CD4-positive, alpha-beta T cell treated with Interleukin-4 for 4 hours (primary cell): ENCODE measurements around the gene LRRN2.
A peak's percentile ranks its signal among the peaks of the same experiment; 100 is the strongest.

Source experiments
- DNase-seq: peaks from one replicate; pipeline ENCODE4 v3.0.0-alpha.2; 2020

The LRRN2 gene

DNA sequence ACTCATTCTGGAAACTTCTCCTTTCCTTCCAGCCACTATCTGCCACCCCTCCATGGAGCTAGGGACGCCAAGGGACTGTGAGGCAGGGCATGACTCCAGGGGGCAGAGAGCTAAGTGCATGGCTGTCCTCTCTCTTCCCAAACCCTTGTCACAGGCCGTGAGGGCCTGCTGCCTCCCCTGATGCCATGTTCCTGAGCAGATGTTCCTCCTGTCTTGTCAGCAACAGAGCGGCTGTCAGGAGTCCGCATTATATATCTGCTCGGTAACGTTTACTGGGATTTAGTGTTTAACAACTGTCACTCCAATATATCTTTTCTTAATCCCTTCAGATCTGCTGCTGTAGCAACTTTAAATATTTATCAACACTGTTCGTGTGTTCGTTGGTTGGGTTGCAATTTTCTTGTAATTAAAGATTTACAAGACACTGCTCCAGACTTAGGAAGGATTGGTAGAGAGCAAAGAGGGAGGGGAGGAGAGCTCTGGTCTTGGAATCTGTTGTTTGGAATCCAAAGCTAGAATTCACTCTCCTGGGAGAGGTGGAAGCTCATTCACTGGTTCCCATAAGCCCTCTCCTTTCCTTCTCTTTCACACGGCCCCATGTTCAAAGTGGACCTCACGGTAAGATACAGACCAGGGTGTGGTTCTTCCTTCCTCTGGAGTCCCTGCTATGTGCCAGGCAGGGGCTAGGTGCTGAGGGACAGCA, 93.1 kb downstream of the LRRN2 start:
- no peak for DNase-seq

DNA sequence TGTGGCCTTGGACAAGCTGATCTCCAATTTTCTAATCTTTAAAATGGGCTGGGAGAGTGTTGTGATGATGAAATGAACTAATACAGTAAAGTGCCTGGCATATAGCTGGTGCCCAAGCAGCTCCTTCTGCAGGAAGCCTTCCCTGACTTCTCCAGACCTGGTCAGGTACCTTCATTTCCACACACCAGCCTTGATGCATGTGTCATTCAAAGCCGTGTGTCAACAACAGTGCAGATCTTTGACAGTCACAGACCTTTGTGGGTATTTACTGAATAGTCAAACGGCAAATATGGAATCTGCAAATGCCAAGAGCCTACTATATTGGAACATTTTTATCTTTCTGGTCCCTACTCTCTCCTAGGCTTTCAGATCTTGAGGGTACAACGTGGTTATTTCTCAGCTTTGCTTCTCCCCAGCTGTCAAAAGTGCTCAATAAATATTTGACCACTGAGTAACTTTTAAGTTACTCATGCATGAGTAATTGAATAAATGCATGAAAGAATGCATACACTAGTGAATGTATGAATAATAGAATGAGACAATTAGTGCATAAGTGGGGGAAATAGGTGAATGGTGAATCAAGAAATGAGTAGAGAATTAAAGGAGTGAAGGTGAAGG, 94.0 kb downstream of the LRRN2 start:
- DNase-seq: no peak

DNA sequence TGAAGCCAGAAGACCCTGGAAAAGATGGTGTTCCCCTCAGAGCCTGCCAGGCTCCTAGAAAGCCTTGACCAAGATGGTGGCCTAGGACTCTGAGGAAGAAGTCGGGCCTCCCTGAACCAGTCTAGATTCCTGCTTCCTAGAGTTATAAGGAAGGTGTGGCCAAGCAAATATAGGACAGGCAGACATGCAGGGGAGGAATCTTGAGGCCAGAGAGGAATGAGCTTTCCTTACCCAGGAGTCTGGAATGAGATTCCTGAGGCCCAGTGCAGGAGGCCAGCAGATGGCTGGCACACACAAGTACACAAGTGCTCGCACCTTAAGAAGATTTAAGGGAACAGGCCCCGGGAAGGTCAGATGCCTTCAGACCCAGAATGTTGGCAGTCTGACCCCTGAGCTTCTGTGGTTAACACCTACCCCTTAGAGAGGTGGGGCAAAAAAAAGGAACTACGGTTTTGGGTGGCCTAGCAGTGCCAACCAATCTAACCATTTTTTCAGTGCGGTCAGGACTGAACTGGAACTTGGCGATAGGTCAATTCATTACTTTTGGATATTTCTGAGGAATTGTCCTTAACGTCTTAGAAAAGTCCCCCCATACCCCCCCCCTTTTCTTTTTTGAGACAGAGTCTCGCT, 96.0 kb downstream of the LRRN2 start:
- DNase-seq: no peak

DNA sequence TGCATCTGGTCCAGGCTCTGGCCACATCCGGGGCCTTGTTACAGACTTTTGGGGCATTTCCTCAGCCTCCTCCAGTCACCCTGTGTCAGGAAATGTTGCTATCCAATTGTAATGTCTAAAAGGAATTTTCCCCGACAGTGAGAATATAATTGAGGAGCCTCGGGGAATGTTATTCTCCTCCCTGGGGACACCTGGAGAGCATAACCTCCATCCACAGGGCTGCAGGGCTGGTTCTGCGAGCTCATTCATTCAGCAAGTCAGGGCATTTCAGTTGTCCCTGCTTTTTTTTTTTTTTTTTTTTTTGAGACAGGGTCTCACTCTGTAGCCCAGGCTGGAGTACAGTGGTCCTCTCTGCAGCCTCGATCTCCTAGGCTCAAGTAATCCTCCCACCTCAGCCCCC, 96.7 kb downstream of the LRRN2 start:
- no peak for DNase-seq

DNA sequence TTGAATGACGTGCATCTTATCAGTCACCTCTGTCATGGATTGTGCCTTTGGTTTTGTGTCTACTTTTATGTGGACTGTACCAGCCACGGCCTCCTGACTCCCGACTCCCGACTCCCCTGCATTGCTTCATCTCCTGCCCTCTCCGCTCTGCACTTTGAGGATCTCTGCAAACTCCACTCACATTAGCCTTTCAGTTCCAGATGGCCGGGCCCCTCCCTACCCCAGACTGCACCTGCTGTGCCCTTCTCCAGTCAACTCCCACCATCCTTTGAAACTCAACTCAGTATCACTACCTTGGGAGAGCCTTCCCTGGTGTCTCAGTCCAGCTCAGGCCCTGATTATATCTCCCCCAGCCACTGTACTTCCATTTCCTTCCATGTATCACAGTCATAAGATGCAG, 97.9 kb downstream of the LRRN2 start:
- no peak for DNase-seq

DNA sequence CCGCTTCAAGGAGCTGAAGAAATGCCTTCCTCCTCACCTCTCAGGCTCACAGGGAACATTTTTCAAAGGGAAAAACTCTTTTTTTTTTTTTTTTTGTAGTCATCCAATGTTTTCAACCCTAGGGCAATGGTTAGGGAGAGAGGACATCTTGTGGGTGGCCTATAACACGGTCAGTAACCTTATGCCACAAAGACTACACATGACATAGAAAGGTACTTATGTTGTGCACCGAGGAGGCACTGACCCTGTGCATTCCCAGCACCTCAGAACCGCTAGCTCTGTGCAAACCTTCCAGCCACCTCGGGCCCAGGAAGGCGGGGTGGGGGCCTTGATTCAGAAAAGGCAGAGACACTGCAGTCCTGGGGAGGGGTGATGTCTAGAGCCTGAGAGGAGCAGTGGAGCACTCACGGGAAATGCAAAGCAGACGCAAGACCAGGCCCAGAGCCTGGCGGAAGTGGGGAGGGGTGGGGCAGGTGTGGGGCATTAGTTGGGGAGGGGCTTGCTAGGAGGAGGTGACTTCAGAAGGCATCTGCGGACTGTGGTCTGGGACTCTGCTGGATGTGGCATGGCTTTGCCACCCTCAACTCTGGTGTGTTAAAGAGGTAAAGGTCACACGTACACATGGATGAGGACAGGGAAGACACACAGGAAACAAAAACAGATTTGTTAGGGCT, 100.7 kb downstream of the LRRN2 start:
- DNase-seq: peak; percentile 26

DNA sequence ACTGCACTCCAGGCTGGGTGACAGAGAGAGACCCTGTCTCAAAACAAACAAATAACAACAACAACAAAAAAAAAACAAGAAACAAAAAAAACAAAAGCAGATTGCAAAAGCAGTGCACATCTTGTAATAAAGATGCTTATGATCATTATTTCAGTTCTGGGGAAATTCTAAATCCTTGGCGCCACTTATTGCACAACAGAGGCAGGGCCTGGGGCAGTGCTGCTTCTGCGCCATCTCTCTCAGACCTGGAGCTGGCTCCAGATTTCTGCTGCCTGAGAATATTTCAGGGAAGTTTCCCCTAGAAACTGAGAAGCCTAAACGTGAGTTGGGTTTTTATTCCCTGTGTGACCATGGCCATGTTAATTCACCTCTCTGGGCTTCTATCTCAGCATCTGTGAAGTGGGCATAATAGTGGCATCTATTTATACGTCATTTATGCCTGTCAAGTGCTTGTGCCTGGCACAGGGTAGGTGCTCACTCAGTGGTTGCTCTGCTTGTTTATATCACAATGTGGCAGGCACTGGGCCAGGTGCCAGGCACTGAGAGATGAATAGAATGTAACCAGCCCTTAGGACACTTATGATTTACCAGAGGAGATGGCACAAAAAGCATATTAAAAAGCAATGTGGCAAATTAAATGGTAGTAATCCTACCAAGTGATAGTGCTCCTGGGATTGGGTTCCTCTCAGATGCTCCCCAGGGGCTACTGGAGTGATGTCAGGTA, 101.5 kb downstream of the LRRN2 start:
- no peak for DNase-seq

DNA sequence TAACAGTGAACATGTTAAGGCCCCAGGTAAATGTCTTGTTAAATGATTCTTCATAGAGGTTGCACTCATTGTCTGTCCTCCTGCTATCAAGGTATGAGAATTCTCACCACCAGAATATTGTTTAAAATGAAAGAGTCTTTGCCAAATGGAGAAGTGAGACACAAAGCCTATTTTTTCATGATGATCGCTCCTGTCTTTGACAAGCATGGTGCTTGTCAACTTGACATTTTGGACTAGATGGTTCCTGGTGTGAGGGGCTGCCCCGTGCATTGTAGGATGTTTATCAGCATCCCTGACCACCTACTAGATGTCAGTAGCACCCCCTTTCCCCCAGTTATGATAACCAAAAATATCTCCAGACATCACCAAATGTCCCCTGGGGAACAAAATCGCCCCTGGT, 103.8 kb downstream of the LRRN2 start:
- no peak for DNase-seq

DNA sequence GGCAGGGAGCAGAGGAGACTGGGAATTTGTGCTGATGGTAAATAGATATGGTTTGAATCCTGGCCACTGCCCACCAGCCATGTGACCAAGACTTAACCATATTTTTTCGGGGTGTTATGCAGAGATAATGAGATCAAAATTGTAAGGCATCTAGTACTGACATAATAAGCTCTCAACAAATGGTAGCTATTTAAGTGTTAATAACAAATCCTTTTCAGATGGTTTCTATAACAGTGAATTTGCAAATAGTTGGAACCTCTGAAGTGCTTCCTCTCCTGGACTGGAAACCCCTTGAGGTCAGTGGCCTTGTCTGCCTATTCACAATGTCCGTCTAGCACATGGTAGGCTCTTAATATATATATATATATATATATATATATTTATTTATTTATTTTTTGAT, 104.7 kb downstream of the LRRN2 start:
- no peak for DNase-seq

DNA sequence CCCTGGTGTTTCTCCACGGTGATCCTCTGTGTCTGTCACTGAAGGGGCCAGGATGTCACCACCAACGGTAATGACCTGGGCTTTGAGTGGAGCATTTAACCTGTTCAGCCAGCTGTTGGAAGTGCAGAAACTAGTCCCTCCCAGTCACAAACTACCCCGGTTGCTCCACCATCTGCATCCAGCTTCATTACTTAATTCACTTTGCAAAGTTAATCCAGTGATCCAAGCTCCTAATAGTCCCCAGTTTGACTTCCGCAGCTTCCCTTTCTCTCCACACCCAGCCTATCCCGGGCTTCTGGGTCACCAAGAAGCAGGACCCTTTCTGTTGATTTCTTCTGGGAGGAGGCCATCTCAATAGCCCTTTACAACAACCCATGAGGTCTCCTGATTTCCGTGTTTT, 105.9 kb downstream of the LRRN2 start:
- no peak for DNase-seq

DNA sequence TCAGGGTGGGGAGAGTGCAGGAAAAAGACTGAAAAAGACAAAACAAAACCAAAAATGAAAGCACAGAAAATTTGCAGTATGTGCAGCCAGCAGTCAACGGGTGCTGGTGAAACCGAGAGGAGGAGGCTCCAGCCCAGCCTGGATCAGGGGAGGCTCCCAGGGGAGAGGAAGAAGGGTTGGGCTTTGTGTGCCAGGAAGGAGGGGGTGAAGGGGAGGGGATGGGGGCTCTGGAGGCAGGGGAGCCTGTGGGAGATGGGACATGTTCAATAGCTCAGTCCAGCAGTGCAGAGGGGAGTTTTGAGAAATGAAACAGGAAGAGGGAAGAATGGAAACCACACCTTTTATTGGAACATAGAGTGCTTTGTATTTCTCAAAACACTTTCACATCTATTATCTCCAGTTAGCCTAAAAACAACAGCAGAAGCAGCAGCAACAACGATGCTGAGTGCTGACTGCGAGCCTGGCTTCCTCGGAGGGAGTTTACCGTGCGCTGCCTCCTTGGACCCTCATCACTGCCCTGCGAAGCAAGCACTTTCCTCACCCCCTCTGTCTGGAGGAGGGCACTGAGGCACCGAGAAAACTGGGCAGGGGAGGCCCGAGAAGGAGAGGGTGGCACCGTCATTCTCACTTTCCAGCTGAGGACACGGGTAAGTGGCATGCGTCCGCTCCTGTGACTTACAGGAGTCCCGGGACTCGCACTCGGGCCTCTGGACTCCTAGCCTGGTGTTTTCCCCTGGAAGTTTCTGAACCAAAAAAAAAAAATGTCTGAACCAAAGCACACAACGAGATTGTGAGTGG, 106.5 kb downstream of the LRRN2 start:
- DNase-seq: no peak

DNA sequence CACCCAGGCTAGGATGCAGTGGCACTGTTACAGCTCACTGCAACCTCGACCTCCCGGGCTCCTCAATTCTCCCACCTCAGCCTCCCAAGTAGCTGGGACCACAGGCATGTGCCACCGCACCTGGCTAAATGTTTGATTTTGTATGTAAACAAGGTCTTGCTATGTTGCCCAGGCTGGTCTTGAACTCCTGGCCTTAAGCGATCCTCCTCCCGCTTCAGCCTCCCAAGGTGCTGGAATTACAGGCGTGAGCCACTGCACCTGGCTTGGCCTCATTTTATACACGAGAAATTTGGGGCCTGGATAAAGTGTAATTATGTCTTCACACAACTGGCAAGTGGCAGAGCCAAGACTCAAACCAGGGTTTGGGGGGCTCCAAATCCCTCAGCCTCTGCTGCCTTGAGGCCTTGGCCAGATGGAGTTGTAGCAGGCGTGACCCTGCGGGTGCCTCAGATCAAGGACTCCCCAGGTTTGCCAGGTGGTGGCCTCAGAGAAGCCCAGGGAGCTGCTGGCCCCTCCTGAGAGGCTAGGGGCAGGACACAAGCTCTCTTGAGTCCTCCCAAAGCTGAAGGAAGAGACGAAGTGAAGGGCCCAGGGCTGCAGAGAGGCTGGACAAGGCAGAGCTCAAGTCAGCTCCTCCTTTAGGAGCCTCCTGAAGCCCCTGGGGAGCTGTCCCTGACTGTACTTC, 107.6 kb downstream of the LRRN2 start:
- no peak for DNase-seq

DNA sequence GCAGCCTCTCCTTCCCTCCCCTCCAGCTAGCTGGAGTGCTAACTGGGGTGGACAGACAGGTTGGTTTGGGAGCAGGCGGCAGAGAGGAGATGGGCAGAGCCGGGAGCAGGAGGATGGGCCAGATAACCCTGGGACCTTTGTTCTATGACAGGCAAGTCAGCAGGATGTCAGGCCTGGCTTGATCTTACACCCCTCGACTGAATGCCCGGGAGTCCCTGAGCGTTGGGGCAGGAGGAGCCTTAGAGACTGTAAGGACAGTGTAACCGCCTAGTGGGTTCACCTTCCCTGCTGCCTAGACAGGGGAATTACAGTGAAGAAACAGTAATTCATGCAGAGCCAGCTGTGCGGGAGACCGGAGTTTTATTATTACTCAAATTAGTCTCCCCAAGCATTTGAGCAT, 109.1 kb downstream of the LRRN2 start:
- DNase-seq: no peak

DNA sequence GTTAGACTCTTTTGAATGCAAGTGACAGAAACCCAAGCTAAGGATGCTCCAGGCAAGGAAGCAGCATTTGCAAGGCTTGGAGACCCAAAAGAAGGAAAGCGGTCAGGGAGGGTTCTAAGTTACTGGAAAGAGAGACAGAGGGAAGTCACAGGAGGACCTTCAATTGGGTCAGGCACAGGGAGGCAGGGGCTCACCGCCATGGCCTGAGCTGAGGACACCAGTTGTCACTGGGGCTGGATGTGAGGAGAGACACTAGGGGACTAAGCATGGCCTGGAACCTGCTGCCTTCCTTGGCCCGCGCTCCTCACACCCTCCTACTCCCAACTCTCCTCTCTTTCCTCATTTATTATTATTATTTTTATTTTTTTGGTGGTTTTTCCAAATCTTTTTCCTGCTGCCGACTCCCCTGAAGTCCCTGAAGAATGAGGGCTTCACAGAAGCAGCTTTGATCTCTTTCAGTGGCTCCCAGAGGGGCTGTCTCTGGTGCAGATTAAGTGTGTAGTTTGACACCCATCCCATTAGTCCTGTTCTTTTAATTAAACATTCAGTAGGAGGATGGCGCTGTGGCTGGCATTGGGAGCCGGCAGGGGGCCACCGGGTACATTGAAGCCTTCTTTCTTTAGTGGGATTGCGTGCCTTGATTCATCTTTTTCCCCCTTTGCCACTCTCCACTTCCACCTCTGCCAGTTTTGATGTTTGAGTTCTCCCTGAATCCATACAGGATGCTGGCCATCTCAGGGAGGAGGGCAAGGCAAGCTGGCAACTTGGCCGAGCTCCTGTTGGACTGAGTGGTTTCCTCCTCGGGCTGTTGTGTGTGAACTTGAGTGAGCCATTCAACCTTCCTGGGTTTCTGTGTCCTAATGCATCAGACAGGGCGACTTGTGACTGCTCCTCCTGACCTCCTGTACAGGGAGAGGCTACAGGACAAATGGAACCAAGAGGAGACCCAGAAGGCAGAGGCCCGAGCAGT, 110.0 kb downstream of the LRRN2 start:
- no peak for DNase-seq

DNA sequence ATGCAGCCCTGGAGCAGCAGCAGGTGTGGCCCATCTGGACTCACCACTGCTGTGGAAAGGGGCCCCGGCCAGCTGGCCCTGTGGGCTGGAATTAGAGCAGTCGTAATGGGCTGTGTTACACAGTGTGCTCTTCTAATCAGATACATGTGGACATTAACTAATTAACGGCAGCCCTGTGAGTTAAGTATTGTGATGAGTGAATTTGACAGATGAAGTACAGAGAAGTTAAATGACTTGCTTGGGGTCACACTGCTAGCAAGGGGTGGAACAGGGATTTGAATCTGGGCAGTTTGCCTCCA, 110.7 kb downstream of the LRRN2 start:
- DNase-seq: no peak

DNA sequence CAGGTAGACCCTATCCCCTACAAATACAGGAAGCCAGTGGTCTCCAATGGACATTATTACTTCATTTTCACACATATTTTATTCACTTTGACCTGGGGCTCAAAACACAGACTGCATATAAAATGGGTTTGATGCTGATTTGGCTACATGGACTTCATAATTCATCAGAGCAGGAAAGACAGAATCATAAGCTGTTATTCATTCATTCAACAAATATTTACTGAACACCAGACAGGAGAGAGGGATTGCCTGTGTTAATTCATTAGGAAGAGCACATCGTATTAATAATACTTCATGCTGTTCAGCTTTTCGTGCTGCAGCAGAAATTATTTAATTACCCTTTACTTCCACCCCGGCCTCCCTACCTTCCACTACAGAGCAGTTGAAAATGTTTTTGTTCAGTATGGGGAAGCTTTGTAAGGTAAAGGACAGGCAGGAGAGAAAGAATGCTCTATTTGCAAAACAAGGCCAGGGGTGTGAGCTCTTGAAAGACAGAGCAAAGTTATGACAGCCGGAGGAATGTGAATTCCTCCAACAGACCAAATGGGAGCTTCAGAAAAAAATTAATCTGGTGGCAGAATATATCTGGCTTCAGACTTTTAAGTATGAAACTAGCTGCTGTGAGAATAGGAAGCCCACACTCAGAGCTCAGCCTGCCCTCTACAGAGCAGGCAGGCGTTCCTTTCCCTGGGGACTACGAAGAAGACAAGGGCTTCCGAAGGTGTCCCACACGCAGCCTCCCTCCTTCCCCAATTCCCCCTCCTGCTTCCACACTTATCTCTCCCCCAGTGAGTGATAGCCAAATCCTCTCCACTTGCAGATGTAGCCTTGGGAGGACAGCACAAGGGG, 111.3 kb downstream of the LRRN2 start:
- no peak for DNase-seq

DNA sequence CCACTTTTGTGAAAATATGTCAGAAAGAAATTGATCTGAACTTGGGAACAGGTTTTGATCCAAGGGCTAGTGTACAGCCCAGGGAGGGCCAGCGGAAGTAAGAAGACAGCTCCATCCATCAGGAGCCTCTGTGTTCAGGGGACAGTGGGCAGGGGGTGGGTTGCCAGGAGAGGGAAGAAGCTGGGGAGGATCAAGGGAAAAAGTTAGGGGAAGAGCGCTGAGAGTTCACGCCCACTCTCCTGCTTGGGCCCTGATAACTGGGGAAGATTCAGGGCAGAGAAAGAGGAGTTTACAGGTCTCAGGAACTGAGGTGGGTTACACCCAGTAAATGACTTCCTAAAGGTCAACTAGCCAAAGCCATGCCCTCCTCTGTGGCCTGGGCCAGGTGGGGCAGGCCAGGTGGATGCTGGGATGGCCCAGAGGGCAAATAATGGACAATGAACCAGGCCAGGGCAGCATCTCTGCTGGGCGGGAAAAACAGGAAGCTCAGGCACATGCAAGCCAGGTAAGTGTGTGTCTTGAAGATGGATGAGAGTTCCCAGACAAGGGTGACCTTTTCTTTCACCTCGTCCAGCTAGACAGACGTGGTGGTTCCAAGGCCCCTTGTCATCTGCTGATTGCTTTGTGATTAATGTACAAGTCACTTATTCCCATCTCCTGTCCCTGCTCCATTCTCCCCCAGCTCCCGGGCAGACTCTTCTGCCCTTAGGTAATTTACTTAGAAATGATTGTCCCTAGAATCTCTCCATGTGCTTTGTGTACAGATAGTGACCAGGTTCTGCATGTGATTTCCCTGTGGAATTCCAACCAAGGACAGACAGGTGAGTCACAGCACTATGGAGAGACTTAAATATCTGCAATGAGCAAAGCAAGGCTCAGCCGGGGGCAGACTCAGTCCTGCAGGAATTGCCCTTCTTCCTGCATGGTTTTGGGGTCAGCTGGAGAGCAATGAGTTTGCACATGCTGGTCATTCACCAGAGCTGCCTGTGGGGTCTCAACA, 112.3 kb downstream of the LRRN2 start:
- DNase-seq: no peak

DNA sequence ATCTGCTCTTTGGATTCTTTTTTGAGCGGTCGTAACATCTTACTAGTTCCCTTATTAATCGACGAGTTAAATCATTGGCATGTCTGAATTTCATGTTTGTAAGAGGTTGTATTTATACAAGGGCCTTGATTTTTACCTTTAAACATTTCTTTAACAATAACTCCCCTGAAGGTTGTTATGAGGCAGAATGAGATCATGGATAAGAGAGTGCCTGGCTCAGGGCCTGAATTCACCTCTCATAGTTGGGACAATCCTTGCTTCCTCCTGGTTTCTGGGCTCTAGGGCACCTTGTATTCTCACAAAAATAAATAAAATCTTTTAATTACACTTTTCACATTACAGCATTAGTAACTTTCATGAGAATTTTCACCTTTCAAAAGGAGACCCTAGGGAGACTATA, 113.9 kb downstream of the LRRN2 start:
- DNase-seq: no peak

DNA sequence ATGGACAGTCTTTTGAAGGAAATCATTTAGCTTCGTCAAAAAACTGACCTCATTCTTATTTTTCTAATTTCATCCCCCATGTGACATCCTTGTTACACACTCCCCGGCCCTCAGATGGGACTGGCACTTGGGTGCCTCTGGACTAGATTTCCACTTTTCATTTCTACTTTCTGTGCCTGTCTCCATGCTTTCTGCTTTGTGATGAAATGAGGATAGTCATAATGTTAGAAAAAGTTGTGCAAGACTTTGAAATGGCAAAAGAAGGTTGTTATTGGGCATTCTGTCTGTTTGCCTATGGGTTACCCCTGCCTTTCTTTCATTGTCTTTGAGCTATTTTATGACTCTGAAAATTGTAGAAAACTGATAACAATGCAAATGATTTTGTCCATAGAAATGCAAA, 114.4 kb downstream of the LRRN2 start:
- no peak for DNase-seq
